HUES48 (cell line): ENCODE measurements around the gene PLXNA3.
A peak's percentile ranks its signal among the peaks of the same experiment; 100 is the strongest.

Experiments
- H3K27ac ChIP-seq: one replicate; pipeline ENCODE4 v1.7.0; 2013; ENCODE audit warnings: low read depth, low read length, inconsistent platforms
- H3K27me3 ChIP-seq: 2 replicates; pipeline ENCODE4 v1.6.1; 2013; ENCODE audit warnings: mild to moderate bottlenecking, low read length; ENCODE audit not compliant: control insufficient read depth, insufficient read depth
- H3K36me3 ChIP-seq: 2 replicates; pipeline ENCODE4 v1.6.1; 2013; ENCODE audit warnings: low read length; ENCODE audit not compliant: control insufficient read depth, insufficient read depth
- H3K4me1 ChIP-seq: 2 replicates; pipeline ENCODE4 v1.6.1; 2013; ENCODE audit warnings: mild to moderate bottlenecking, low read length; ENCODE audit not compliant: control insufficient read depth, insufficient read depth
- H3K4me3 ChIP-seq: 2 replicates; pipeline ENCODE4 v1.5.1; 2013; ENCODE audit warnings: mild to moderate bottlenecking, low read depth, low read length
- H3K9ac ChIP-seq: 2 replicates; pipeline ENCODE4 v1.6.1; 2013; ENCODE audit warnings: mild to moderate bottlenecking, low read depth, low read length, moderate library complexity
- H3K9me3 ChIP-seq: 2 replicates; pipeline ENCODE4 v1.6.1; 2013; ENCODE audit warnings: low read length; ENCODE audit not compliant: control insufficient read depth, insufficient read depth

The PLXNA3 gene

DNA sequence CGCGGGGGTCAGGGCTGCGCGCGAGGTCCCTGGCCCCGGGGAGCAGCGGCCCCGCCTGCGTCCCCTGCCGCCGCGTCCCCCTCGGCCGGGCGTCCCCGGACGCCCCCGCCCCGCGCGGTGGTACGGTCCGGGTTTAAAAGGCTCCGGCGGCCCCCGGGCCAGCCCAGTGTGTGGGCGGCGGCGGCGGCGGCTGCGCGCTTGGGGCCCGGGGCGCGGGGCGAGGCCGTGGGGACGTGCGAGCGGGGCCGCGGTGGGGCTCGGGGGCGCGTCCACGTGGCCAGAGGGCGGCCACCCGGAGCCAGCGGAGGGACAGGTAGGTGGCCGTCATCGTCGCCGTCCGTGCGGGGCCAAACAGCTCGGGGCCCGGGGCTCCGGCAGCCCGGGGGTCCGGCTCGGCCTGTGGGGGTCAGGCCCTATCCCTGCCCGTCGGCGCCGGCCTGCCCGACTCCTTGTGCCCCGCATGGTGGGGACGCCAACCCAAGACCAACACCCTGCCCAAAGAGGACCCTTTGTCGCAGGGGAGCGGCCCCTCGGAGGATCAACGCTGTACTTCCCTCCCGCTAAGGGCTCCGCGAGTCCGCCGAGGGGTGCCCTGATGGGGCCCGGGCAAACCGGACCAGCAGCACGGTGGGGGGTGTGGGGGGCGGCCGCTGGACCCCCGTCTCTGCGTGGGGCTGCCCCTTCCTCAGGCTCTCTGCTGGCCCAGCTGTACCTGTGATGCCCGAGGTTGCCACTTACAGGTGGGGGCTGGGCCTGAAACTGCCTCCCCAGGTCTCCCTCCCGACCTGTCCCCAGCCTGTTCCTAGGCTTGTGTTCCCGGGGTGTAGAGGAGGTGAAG, at the start of gene PLXNA3:
Gene PLXNA3, plus strand, starts transcription at position 166 of the 838 bp plus-strand sequence. CDS start 1,903 bp downstream, outside the sequence.
- Histone ChIP-seq H3K4me1 (no peaks in the 10 kb centered on the region), H3K27me3 (no peaks in the 10 kb centered on the region), H3K27ac (no peak within 1 kb of the TSS), H3K36me3 (peaks cover 19% of the 10 kb centered on the region; the same call in 1 of the 2 replicates), H3K9ac (no peak within 1 kb of the TSS), H3K9me3 (peaks cover 31% of the 10 kb centered on the region), H3K4me3 (peak within 1 kb of the TSS; percentile 60)

- peak overlapping the region; percentile 42; the same call in 1 of the 2 replicates for H3K4me3 ChIP-seq
- H3K9ac ChIP-seq, result no peak overlapping the region
- H3K27ac ChIP-seq, result peak overlapping the region; percentile 69
- no peaks in the 10 kb centered on the region for H3K4me1 ChIP-seq
- no peaks in the 10 kb centered on the region for H3K27me3 ChIP-seq
- peaks cover 32% of the 10 kb centered on the region for H3K9me3 ChIP-seq
- peaks cover 4% of the 10 kb centered on the region; the same call in 1 of the 2 replicates for H3K36me3 ChIP-seq
These were observed 49.3 kb upstream of the PLXNA3 start for GRCh38 chrX:154408659-154409221.

GRCh38 chrX:154409222-154409871, 48.7 kb upstream of the PLXNA3 start, which contains the start of gene DNASE1L1:
DNASE1L1 (minus strand) TSS chrX:154409254; CDS start chrX:154405568, 3,686 bp downstream.
- Histone ChIP-seq H3K4me3 (peak within 1 kb of the TSS; percentile 46; the same call in 1 of the 2 replicates), H3K27ac (peak within 1 kb of the TSS; percentile 75), H3K9ac (no peak within 1 kb of the TSS)

DNA sequence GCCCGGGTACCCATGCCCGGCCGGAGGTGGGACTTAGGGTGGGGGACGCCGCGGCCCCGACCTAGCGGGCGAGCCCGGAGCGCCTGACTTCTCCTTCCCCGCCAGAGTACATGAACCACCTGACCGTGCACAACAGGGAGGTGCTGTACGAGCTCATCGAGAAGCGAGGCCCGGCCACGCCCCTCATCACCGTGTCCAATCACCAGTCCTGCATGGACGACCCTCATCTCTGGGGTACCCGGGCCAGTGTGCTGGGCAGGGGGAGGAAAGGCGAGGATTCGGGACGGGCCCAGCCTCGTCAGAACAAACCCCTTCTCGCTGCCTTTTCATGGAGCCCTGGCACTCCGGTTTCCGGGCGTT, 46.1 kb upstream of the PLXNA3 start:
- peaks cover 8% of the 10 kb centered on the region; the same call in 1 of the 2 replicates for H3K36me3 ChIP-seq
- peak overlapping the region; percentile 72 for H3K4me3 ChIP-seq
- no peaks in the 10 kb centered on the region for H3K4me1 ChIP-seq

More at GRCh38 chrX:154409222-154409871, 48.7 kb upstream of the PLXNA3 start, which contains the start of gene DNASE1L1:
- no peaks in the 10 kb centered on the region for H3K4me1 ChIP-seq
- no peaks in the 10 kb centered on the region for H3K27me3 ChIP-seq
- peaks cover 32% of the 10 kb centered on the region for H3K9me3 ChIP-seq
- H3K36me3 ChIP-seq, result peaks cover 8% of the 10 kb centered on the region; the same call in 1 of the 2 replicates

GRCh38 chrX:154412468-154412867, 45.6 kb upstream of the PLXNA3 start:
- H3K27me3 ChIP-seq, result no peaks in the 10 kb centered on the region
- peaks cover 30% of the 10 kb centered on the region for H3K9me3 ChIP-seq
- H3K27ac ChIP-seq, result no peak overlapping the region
- H3K9ac ChIP-seq, result no peak overlapping the region
- no peaks in the 10 kb centered on the region for H3K4me1 ChIP-seq
- peaks cover 8% of the 10 kb centered on the region; the same call in 1 of the 2 replicates for H3K36me3 ChIP-seq
- peak overlapping the region; percentile 72 for H3K4me3 ChIP-seq

More for the DNA sequence above, 46.1 kb upstream of the PLXNA3 start:
- H3K9ac ChIP-seq, result peak overlapping the region; percentile 46; the same call in 1 of the 2 replicates
- H3K27ac ChIP-seq, result peak overlapping the region; percentile 78
- H3K27me3 ChIP-seq, result no peaks in the 10 kb centered on the region
- peaks cover 30% of the 10 kb centered on the region for H3K9me3 ChIP-seq

- H3K4me3 ChIP-seq, result no peak overlapping the region
- peaks cover 8% of the 10 kb centered on the region; the same call in 1 of the 2 replicates for H3K36me3 ChIP-seq
- no peaks in the 10 kb centered on the region for H3K4me1 ChIP-seq
- H3K9ac ChIP-seq, result no peak overlapping the region
- no peak overlapping the region for H3K27ac ChIP-seq
- H3K27me3 ChIP-seq, result no peaks in the 10 kb centered on the region
- H3K9me3 ChIP-seq, result peaks cover 30% of the 10 kb centered on the region
These were observed 44.9 kb upstream of the PLXNA3 start for GRCh38 chrX:154413142-154413541.

- H3K27me3 ChIP-seq, result no peaks in the 10 kb centered on the region
- no peak overlapping the region for H3K4me3 ChIP-seq
- peaks cover 47% of the 10 kb centered on the region for H3K9me3 ChIP-seq
- no peak overlapping the region for H3K9ac ChIP-seq
- peaks cover 8% of the 10 kb centered on the region; the same call in 1 of the 2 replicates for H3K36me3 ChIP-seq
- no peak overlapping the region for H3K27ac ChIP-seq
- H3K4me1 ChIP-seq, result no peaks in the 10 kb centered on the region
These were observed 40.9 kb upstream of the PLXNA3 start for GRCh38 chrX:154417157-154417556.

GRCh38 chrX:154419189-154419588, 38.9 kb upstream of the PLXNA3 start:
- Histone ChIP-seq H3K9me3 (peaks cover 34% of the 10 kb centered on the region), H3K36me3 (no peaks in the 10 kb centered on the region; the same call in 1 of the 2 replicates), H3K4me3 (no peak overlapping the region), H3K27ac (no peak overlapping the region), H3K4me1 (no peaks in the 10 kb centered on the region), H3K27me3 (no peaks in the 10 kb centered on the region), H3K9ac (no peak overlapping the region)

DNA sequence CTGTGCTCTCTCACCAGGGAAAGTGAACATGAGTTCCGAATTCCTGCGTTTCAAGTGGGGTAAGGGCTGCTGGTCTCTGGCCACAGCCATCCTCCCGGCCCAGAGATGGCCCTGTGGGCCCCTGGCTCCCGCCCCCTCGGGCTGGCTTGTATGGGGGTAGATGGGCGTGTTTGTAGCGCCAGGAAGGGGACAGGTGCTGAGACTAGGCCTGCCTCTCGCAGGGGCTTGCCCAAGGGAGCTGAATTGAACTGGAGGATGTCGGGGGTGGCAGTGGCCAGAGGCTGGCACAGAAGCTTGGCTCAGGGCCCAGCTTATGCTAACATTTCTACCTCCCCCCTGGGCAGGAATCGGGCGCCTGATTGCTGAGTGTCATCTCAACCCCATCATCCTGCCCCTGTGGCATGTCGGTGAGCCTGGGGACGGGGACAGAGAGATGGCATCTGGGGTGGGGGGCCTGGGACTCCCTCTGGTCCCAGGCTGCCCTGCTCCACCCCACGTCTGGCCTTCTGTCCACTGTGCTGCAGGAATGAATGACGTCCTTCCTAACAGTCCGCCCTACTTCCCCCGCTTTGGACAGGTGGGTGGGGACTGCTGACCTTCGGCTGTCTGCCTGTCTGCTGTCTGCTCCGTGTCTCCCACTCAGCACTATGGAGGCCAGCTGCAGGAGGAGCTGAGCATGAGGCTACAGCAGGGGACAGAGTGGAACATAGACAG, 38.2 kb upstream of the PLXNA3 start:
- H3K27ac ChIP-seq, result no peak overlapping the region
- H3K36me3 ChIP-seq, result no peaks in the 10 kb centered on the region; the same call in 1 of the 2 replicates
- H3K4me1 ChIP-seq, result no peaks in the 10 kb centered on the region
- no peak overlapping the region for H3K4me3 ChIP-seq
- peaks cover 38% of the 10 kb centered on the region for H3K9me3 ChIP-seq
- H3K27me3 ChIP-seq, result no peaks in the 10 kb centered on the region
- H3K9ac ChIP-seq, result no peak overlapping the region

GRCh38 chrX:154420402-154420756, 37.7 kb upstream of the PLXNA3 start:
- Histone ChIP-seq H3K27ac (no peak overlapping the region), H3K9me3 (peaks cover 38% of the 10 kb centered on the region), H3K36me3 (no peaks in the 10 kb centered on the region; the same call in 1 of the 2 replicates)

More at GRCh38 chrX:154420402-154420756, 37.7 kb upstream of the PLXNA3 start:
- H3K4me3 ChIP-seq, result no peak overlapping the region
- no peak overlapping the region for H3K9ac ChIP-seq
- H3K4me1 ChIP-seq, result no peaks in the 10 kb centered on the region
- no peaks in the 10 kb centered on the region for H3K27me3 ChIP-seq
